Tibial artery (tissue), 4 donors: Measurements from ENCODE around the gene POLA2.

ENCODE experiments used
- DNase-seq, 2 donors: peaks; one replicate each; pipeline ENCODE4 v3.0.0-alpha.2; 2019
- H3K27ac ChIP-seq, 2 donors: fragments of 200-600 bp; sonication (generic) in 1 of 2; 1 replicate in 1 of 2; 2 replicates in 1 of 2; pipeline ENCODE4 v1.5.1; 2018 to 2019; ENCODE audit warnings: mild to moderate bottlenecking in 1 of 2
- H3K27me3 ChIP-seq, 2 donors: fragments of 200-600 bp; sonication (generic) in 1 of 2; one replicate each; pipeline versions ENCODE4 v1.5.1 to v1.6.0; 2016 to 2019
- H3K36me3 ChIP-seq, 3 donors: fragments of 200-600 bp; sonication (generic) in 2 of 3; one replicate each; pipeline ENCODE4 v1.5.1; 2016 to 2019; ENCODE audit warnings: mild to moderate bottlenecking in 2 of 3
- H3K4me1 ChIP-seq, 4 donors: fragments of 200-600 bp; sonication (generic) in 2 of 4; 1 replicate in 3 of 4; 2 replicates in 1 of 4; pipeline ENCODE4 v1.5.1; 2016 to 2019
- H3K4me3 ChIP-seq, 2 donors: fragments of 200-600 bp; sonication (generic) in 1 of 2; 1 replicate in 1 of 2; 2 replicates in 1 of 2; pipeline ENCODE4 v1.5.1; 2018 to 2019; ENCODE audit warnings: mild to moderate bottlenecking in 2 of 2
- H3K9me3 ChIP-seq, 3 donors: fragments of 200-600 bp; sonication (generic) in 1 of 3; one replicate each; pipeline ENCODE4 v1.5.1; 2016 to 2019
- CTCF ChIP-seq, 2 experiments: fragments of 200-600 bp in 1 of 2; fragments of 450-650 bp in 1 of 2; IDR thresholded peaks; one replicate each; pipeline ENCODE4 v1.5.1; 2017 to 2019; ENCODE audit warnings: antibody characterized with exemption in 2 of 2, mild to moderate bottlenecking in 1 of 2, moderate library complexity in 1 of 2
- intact Hi-C: fragments of 100-400 bp; cut with DNase I; formaldehyde crosslinking; loops from one replicate; pipeline ENCODE4 v1.15.0; 2023; ENCODE audit warnings: low total_unique reads

The POLA2 gene

GRCh38 chr11:65274735-65275682, 13.2 kb downstream of the POLA2 start:
- DNase-seq: peak; percentile 78 to 81
- intact Hi-C loops: loop anchor here (2.0 kb wide), 1 partner anchor 40 kb away; the partner anchor contains the start of gene CDC42EP2
- Histone ChIP-seq H3K4me1 (peaks cover 0 to 13% (median 2%) of the 10 kb centered on the region in 4 donors), H3K27me3 (no peaks in the 10 kb centered on the region), H3K4me3 (no peak overlapping the region), H3K9me3 (no peaks in the 10 kb centered on the region), H3K27ac (peak overlapping the region in 1 of 2 donors; percentile 24), H3K36me3 (peaks cover 9 to 28% (median 20%) of the 10 kb centered on the region in 3 donors)
- peak; percentile 76 to 96 for TF ChIP-seq CTCF (IDR thresholded peaks at IDR 0.05)

- peak overlapping the region in 1 of 2 donors; percentile 24 for H3K27ac ChIP-seq
- no peak for TF ChIP-seq CTCF (IDR thresholded peaks at IDR 0.05)
- no peaks in the 10 kb centered on the region for H3K27me3 ChIP-seq
- peaks cover 0 to 13% (median 2%) of the 10 kb centered on the region in 4 donors for H3K4me1 ChIP-seq
- DNase-seq: no peak
- H3K4me3 ChIP-seq: no peak overlapping the region
- intact Hi-C loops: loop anchor here (2.0 kb wide), 1 partner anchor 39 kb away; the partner anchor contains the start of gene CDC42EP2
- H3K36me3 ChIP-seq: peaks cover under 1 to 28% (median 15%) of the 10 kb centered on the region in 3 donors
- no peaks in the 10 kb centered on the region for H3K9me3 ChIP-seq
These were observed 14.1 kb downstream of the POLA2 start for GRCh38 chr11:65275906-65276305.

GRCh38 chr11:65277631-65278277, 16.0 kb downstream of the POLA2 start:
- H3K36me3 ChIP-seq: peaks cover 7 to 42% (median 24%) of the 10 kb centered on the region in 3 donors
- H3K9me3 ChIP-seq: no peaks in the 10 kb centered on the region
- DNase-seq: no peak
- H3K27me3 ChIP-seq: no peaks in the 10 kb centered on the region
- intact Hi-C loops: no loop called here
- peaks cover 0 to 13% (median 2%) of the 10 kb centered on the region in 4 donors for H3K4me1 ChIP-seq
- no peak overlapping the region for H3K4me3 ChIP-seq
- no peak for TF ChIP-seq CTCF (IDR thresholded peaks at IDR 0.05)
- H3K27ac ChIP-seq: no peak overlapping the region

- intact Hi-C loops: no loop called here
- no peaks in the 10 kb centered on the region for H3K27me3 ChIP-seq
- H3K36me3 ChIP-seq: peaks cover 9 to 44% (median 24%) of the 10 kb centered on the region in 3 donors
- no peak overlapping the region for H3K4me3 ChIP-seq
- peaks cover 0 to 13% (median 2%) of the 10 kb centered on the region in 4 donors for H3K4me1 ChIP-seq
- no peaks in the 10 kb centered on the region for H3K9me3 ChIP-seq
- no peak for TF ChIP-seq CTCF (IDR thresholded peaks at IDR 0.05)
- DNase-seq: no peak
- H3K27ac ChIP-seq: no peak overlapping the region
These were observed 16.6 kb downstream of the POLA2 start for GRCh38 chr11:65278356-65278755.

- TF ChIP-seq CTCF (IDR thresholded peaks at IDR 0.05): no peak
- intact Hi-C loops: no loop called here
- Histone ChIP-seq H3K27ac (no peak overlapping the region), H3K36me3 (peaks cover 9 to 47% (median 24%) of the 10 kb centered on the region in 3 donors), H3K9me3 (no peaks in the 10 kb centered on the region), H3K27me3 (no peaks in the 10 kb centered on the region), H3K4me3 (no peak overlapping the region), H3K4me1 (peaks cover 0 to 13% (median 2%) of the 10 kb centered on the region in 4 donors)
- DNase-seq: no peak
These were observed 17.5 kb downstream of the POLA2 start for GRCh38 chr11:65279279-65279678.
